Transverse colon (tissue), 4 donors: ENCODE measurements around the gene PNO1.

Experiments used
- CTCF ChIP-seq, 5 experiments: fragments of 200-600 bp in 3 of 5; fragments of 450-650 bp in 2 of 5; sonication (generic) in 3 of 5; IDR thresholded peaks; 1 replicate in 2 of 5; 2 replicates in 3 of 5; pipeline ENCODE4 v1.5.1; 2016 to 2017; ENCODE audit warnings: antibody characterized with exemption in 5 of 5, inconsistent platforms in 3 of 5, mild to moderate bottlenecking in 2 of 5, moderate library complexity in 1 of 5
- EP300 ChIP-seq: sonication (generic); formaldehyde crosslinking; IDR thresholded peaks from one replicate; pipeline ENCODE4 v1.6.1; 2017; ENCODE audit warnings: antibody characterized with exemption, low read depth
- POLR2A ChIP-seq: fragments of 450-650 bp; IDR thresholded peaks from one replicate; pipeline ENCODE4 v1.6.1; 2016; ENCODE audit warnings: antibody characterized with exemption, mild to moderate bottlenecking, moderate library complexity
- POLR2AphosphoS5 ChIP-seq, 3 donors: sonication (generic); formaldehyde crosslinking; IDR thresholded peaks; one replicate each; pipeline ENCODE4 v1.6.1; 2016; ENCODE audit warnings: antibody characterized with exemption in 3 of 3

GRCh38 chr2:68157402-68158133, at the start of gene PNO1:
- peak in 1 of 5 experiments; percentile 24 for TF ChIP-seq CTCF (IDR thresholded peaks at IDR 0.05)
- peak; percentile 42 for TF ChIP-seq POLR2A
- TF ChIP-seq POLR2AphosphoS5 (IDR thresholded peaks at IDR 0.05): peak; percentile 41 to 77 (median 63)
- peak; percentile 19 for TF ChIP-seq EP300
